Thyroid gland (tissue), 4 donors: ENCODE measurements around the gene SLC37A1.

Source experiments
- POLR2A ChIP-seq, 2 donors: fragments of 450-650 bp; IDR thresholded peaks; one replicate each; pipeline ENCODE4 v1.6.1; 2017; ENCODE audit warnings: antibody characterized with exemption in 2 of 2, mild to moderate bottlenecking in 2 of 2, moderate library complexity in 1 of 2
- TF ChIP-seq, protein P1 (sequence below), 6 experiments: fragments of 200-600 bp in 3 of 6; fragments of 450-650 bp in 3 of 6; sonication (generic) in 3 of 6; IDR thresholded peaks; one replicate each; pipeline ENCODE4 v1.5.1; 2016 to 2019; ENCODE audit warnings: antibody characterized with exemption in 6 of 6, mild to moderate bottlenecking in 2 of 6, inconsistent platforms in 1 of 6, moderate library complexity in 1 of 6

- TF ChIP-seq POLR2A (IDR thresholded peaks at IDR 0.05): no peak
- TF ChIP-seq, protein P1, sequence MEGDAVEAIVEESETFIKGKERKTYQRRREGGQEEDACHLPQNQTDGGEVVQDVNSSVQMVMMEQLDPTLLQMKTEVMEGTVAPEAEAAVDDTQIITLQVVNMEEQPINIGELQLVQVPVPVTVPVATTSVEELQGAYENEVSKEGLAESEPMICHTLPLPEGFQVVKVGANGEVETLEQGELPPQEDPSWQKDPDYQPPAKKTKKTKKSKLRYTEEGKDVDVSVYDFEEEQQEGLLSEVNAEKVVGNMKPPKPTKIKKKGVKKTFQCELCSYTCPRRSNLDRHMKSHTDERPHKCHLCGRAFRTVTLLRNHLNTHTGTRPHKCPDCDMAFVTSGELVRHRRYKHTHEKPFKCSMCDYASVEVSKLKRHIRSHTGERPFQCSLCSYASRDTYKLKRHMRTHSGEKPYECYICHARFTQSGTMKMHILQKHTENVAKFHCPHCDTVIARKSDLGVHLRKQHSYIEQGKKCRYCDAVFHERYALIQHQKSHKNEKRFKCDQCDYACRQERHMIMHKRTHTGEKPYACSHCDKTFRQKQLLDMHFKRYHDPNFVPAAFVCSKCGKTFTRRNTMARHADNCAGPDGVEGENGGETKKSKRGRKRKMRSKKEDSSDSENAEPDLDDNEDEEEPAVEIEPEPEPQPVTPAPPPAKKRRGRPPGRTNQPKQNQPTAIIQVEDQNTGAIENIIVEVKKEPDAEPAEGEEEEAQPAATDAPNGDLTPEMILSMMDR (IDR thresholded peaks at IDR 0.05): no peak
These were observed 59.3 kb downstream of the SLC37A1 start for GRCh38 chr21:42572906-42573495.
